Measurements from ENCODE around the gene RNASET2.

GRCh38 chr6:166996406-166996805, 40.1 kb upstream of the RNASET2 start:
- TF ChIP-seq CTCF (IDR thresholded peaks at IDR 0.05) (no peak), POLR2A (IDR thresholded peaks at IDR 0.05) (no peak)
